Measurements from ENCODE around the gene SGMS1. TPM values are rescaled to one million over a fixed set of nuclear protein-coding genes. Genes with fewer than 3 reads are reported as not detected.

Gene SGMS1
- total RNA-seq, 5 donors from 2014 or later (not counting 1 experiment from before 2014, with no cell fraction given) = 28.4 to 39.7 (median 32.6) TPM

DNA sequence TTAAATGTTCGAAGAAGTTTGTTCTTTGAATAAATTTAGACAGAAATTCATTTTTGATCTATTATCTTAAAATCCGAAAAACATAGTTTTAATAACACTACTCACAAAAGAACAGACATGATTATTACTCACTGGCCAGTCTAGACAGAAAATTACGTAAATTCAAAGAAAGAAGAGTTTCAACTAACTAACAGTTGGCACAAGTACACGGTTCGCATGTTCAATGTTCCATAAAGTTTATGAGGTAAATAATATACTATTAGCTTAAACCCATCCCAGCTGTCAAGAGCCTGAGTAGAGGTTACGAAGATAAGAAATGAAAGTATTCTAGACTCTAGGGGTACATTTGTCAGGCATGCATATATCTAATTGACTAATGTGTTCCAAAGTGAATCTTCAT, 220.7 kb downstream of the SGMS1 start:
- POLR2A ChIA-PET = no interaction called here
- WGBS (ENCODE audit: insufficient coverage) = no CpG with 5 or more reads among the region's 6 CpGs
- no peak overlapping the region for H3K4me3 ChIP-seq (ENCODE audit: control insufficient read depth in 1 of 2, extremely low read depth in 1 of 2, low read length in 1 of 2)
- H3K27ac Mint-ChIP-seq = no peak overlapping the region
- H3K4me3 Mint-ChIP-seq = no peak overlapping the region
- H3K36me3 ChIP-seq (ENCODE audit: control insufficient read depth in 2 of 2, extremely low read depth in 1 of 2, insufficient read depth in 1 of 2, low read length in 1 of 2) = peaks cover 0 to 2% of the 10 kb centered on the region in 2 donors
- no peaks in the 10 kb centered on the region for H3K27me3 Mint-ChIP-seq
- ATAC-seq (replicated peaks in 1 of 4) (no peak), DNase-seq (no peak)
- peaks cover 47% of the 10 kb centered on the region for H3K36me3 Mint-ChIP-seq
- H3K4me1 Mint-ChIP-seq = peaks cover 27 to 36% (median 27%) of the 10 kb centered on the region in 3 donors
- no peak overlapping the region for H3K27ac ChIP-seq (ENCODE audit: low read length)
- no peaks in the 10 kb centered on the region for H3K27me3 ChIP-seq (replicated peaks in 1 of 2; ENCODE audit: control insufficient read depth in 2 of 2, extremely low read depth in 1 of 2, insufficient read depth in 2 of 2, low read length in 1 of 2)
- H3K4me1 ChIP-seq (ENCODE audit: control insufficient read depth in 1 of 2, extremely low read depth in 1 of 2, insufficient read depth in 2 of 2, low read length in 2 of 2) = no peaks in the 10 kb centered on the region
- CTCF ChIA-PET = no interaction called here
- peaks cover 3 to 8% (median 7%) of the 10 kb centered on the region in 3 donors for H3K9me3 Mint-ChIP-seq
- H3K9me3 ChIP-seq = no peaks in the 10 kb centered on the region

DNA sequence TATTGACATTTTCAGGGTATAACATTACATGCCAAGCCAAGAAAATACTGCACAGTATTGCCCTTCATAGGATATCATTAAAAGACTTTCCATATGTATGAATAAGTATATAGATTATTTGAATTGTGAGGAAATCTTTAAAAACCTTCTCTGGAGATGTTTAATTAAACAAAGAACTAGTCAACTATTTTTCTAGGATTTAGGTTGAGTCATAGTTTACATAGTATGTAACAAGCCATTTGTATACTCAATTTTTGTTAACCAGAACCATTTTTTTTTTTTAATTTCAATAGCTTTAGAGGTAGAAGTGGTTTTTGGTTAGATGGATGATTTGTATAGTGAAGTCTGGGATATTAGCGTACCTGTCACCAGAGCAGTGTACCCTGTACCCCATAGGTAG, 221.3 kb downstream of the SGMS1 start:
- H3K4me1 ChIP-seq (ENCODE audit: control insufficient read depth in 1 of 2, extremely low read depth in 1 of 2, insufficient read depth in 2 of 2, low read length in 2 of 2) = no peaks in the 10 kb centered on the region
- Mint-ChIP-seq H3K4me3 (no peak overlapping the region), H3K27me3 (no peaks in the 10 kb centered on the region), H3K4me1 (peaks cover 33 to 42% (median 33%) of the 10 kb centered on the region in 3 donors), H3K36me3 (peaks cover 46% of the 10 kb centered on the region), H3K9me3 (peaks cover 3 to 8% (median 6%) of the 10 kb centered on the region in 3 donors), H3K27ac (no peak overlapping the region)
- H3K27me3 ChIP-seq (replicated peaks in 1 of 2; ENCODE audit: control insufficient read depth in 2 of 2, extremely low read depth in 1 of 2, insufficient read depth in 2 of 2, low read length in 1 of 2) = no peaks in the 10 kb centered on the region
- no peak for DNase-seq
- POLR2A ChIA-PET = no interaction called here
- CTCF ChIA-PET = no interaction called here
- peaks cover 0 to 2% of the 10 kb centered on the region in 2 donors for H3K36me3 ChIP-seq (ENCODE audit: control insufficient read depth in 2 of 2, extremely low read depth in 1 of 2, insufficient read depth in 1 of 2, low read length in 1 of 2)
- ATAC-seq (replicated peaks in 1 of 4) = no peak
- H3K4me3 ChIP-seq (ENCODE audit: control insufficient read depth in 1 of 2, extremely low read depth in 1 of 2, low read length in 1 of 2) = no peak overlapping the region
- no CpG with 5 or more reads among the region's 1 CpG for WGBS (ENCODE audit: insufficient coverage)
- H3K9me3 ChIP-seq = no peaks in the 10 kb centered on the region
- no peak overlapping the region for H3K27ac ChIP-seq (ENCODE audit: low read length)

DNA sequence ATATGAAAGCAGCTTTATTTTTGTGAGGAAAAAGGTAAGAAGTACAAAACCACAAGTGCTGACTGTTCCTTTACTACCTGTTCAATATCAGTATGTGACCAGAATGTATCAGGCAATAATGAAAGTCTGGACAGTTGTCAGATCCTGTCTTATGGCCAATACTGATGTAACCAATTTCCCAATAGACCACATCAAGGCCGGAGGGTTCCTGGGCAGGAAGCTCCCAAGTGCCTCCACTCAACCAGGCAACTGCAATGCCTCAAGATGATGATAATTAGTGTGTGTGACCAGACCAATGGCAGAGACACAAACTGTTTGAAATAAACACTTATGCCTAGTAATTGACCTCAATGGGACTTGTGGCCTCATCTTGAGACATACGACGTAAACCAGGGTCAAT, 223.1 kb downstream of the SGMS1 start:
- H3K27me3 Mint-ChIP-seq = no peaks in the 10 kb centered on the region
- Histone ChIP-seq H3K27me3 (replicated peaks in 1 of 2; ENCODE audit: control insufficient read depth in 2 of 2, extremely low read depth in 1 of 2, insufficient read depth in 2 of 2, low read length in 1 of 2) (no peaks in the 10 kb centered on the region), H3K4me3 (ENCODE audit: control insufficient read depth in 1 of 2, extremely low read depth in 1 of 2, low read length in 1 of 2) (no peak overlapping the region), H3K9me3 (no peaks in the 10 kb centered on the region), H3K27ac (ENCODE audit: low read length) (no peak overlapping the region), H3K36me3 (ENCODE audit: control insufficient read depth in 2 of 2, extremely low read depth in 1 of 2, insufficient read depth in 1 of 2, low read length in 1 of 2) (peaks cover 0 to 3% of the 10 kb centered on the region in 2 donors), H3K4me1 (ENCODE audit: control insufficient read depth in 1 of 2, extremely low read depth in 1 of 2, insufficient read depth in 2 of 2, low read length in 2 of 2) (peaks cover 0 to 10% of the 10 kb centered on the region in 2 experiments)
- no peak overlapping the region for H3K4me3 Mint-ChIP-seq
- no peak for ATAC-seq (replicated peaks in 1 of 4)
- CTCF ChIA-PET = interaction anchor here in 1 of 2 donors (0.6 kb wide), 1 partner anchor 103 kb away, joined by 5 read pairs; no protein-coding TSS in a partner anchor
- no peak for DNase-seq
- POLR2A ChIA-PET = interaction anchor here in 1 of 2 donors (0.8 kb wide), 1 partner anchor 75 kb away, joined by 3 read pairs; no protein-coding TSS in a partner anchor
- WGBS (ENCODE audit: insufficient coverage) = 68% methylated on average over 2 of the region's 3 CpGs
- no peaks in the 10 kb centered on the region for H3K9me3 Mint-ChIP-seq
- H3K36me3 Mint-ChIP-seq = peaks cover 32% of the 10 kb centered on the region
- H3K4me1 Mint-ChIP-seq = peaks cover 43 to 58% (median 50%) of the 10 kb centered on the region in 3 donors
- no peak overlapping the region for H3K27ac Mint-ChIP-seq

DNA sequence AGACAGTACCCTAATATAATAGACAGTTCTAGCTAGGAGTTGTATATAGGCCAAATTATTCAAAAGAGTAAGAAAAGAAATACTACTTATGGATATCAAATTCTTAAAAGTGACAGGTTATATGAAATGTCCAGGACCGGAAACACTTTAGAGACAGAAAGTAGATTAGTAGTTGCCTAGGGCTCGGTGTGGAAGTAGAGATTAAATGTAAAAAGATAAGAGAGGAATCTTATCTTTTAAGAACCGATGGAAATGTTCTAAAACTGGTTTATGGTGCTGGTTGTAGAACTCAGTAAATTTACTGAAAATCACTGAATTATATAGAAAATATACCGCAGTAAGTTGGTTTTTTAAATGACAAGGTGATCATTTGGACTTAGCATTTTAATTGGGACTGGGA, 224.9 kb downstream of the SGMS1 start:
- no peaks in the 10 kb centered on the region for H3K27me3 Mint-ChIP-seq

DNA sequence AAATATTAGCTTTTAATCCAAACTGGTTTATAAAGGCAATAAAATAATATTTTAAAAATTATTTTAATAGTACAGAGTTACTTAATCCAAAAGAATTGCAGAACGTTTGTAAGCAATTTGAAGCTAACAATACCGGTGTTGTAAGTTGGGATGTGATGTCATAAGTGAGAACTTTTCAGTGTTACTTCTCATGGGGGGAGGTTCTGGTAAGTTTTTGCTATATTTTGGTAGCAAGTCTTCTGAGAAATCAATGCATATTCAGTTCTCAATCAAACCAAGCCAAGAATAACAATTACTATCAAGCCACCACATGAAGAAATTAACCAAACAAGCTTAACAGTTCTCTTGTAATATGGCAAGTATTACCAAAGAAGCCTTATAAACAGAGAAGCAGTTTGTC, 225.4 kb downstream of the SGMS1 start:
- H3K36me3 Mint-ChIP-seq = peaks cover 25% of the 10 kb centered on the region
- H3K27ac Mint-ChIP-seq = peak overlapping the region in 1 of 2 donors; percentile 21
- Histone ChIP-seq H3K4me1 (ENCODE audit: control insufficient read depth in 1 of 2, extremely low read depth in 1 of 2, insufficient read depth in 2 of 2, low read length in 2 of 2) (peaks cover 0 to 10% of the 10 kb centered on the region in 2 experiments), H3K36me3 (ENCODE audit: control insufficient read depth in 2 of 2, extremely low read depth in 1 of 2, insufficient read depth in 1 of 2, low read length in 1 of 2) (peaks cover 0 to 3% of the 10 kb centered on the region in 2 donors), H3K4me3 (ENCODE audit: control insufficient read depth in 1 of 2, extremely low read depth in 1 of 2, low read length in 1 of 2) (no peak overlapping the region), H3K27ac (ENCODE audit: low read length) (no peak overlapping the region), H3K9me3 (no peaks in the 10 kb centered on the region), H3K27me3 (replicated peaks in 1 of 2; ENCODE audit: control insufficient read depth in 2 of 2, extremely low read depth in 1 of 2, insufficient read depth in 2 of 2, low read length in 1 of 2) (no peaks in the 10 kb centered on the region)
- no peaks in the 10 kb centered on the region for H3K27me3 Mint-ChIP-seq
- ChIA-PET CTCF (interaction anchor here in 1 of 2 donors (0.6 kb wide), 1 partner anchor 10 kb away, joined by 3 read pairs; no protein-coding TSS in a partner anchor), POLR2A (interaction anchor here in 1 of 2 donors (1.3 kb wide), 1 partner anchor 46 kb away, joined by 4 read pairs; no protein-coding TSS in a partner anchor)
- no peak overlapping the region for H3K4me3 Mint-ChIP-seq
- WGBS (ENCODE audit: insufficient coverage) = no CpG with 5 or more reads among the region's 2 CpGs
- ATAC-seq (replicated peaks in 1 of 4) (no peak), DNase-seq (no peak)
- no peaks in the 10 kb centered on the region for H3K9me3 Mint-ChIP-seq
- peaks cover 35 to 73% (median 57%) of the 10 kb centered on the region in 3 donors for H3K4me1 Mint-ChIP-seq

More for the DNA sequence above, 224.9 kb downstream of the SGMS1 start:
- ATAC-seq (replicated peaks in 1 of 4) (no peak), DNase-seq (no peak)
- Mint-ChIP-seq H3K4me1 (peaks cover 39 to 72% (median 58%) of the 10 kb centered on the region in 3 donors), H3K27ac (no peak overlapping the region), H3K9me3 (no peaks in the 10 kb centered on the region), H3K4me3 (no peak overlapping the region), H3K36me3 (peaks cover 28% of the 10 kb centered on the region)
- Histone ChIP-seq H3K4me3 (ENCODE audit: control insufficient read depth in 1 of 2, extremely low read depth in 1 of 2, low read length in 1 of 2) (no peak overlapping the region), H3K27me3 (replicated peaks in 1 of 2; ENCODE audit: control insufficient read depth in 2 of 2, extremely low read depth in 1 of 2, insufficient read depth in 2 of 2, low read length in 1 of 2) (no peaks in the 10 kb centered on the region), H3K27ac (ENCODE audit: low read length) (no peak overlapping the region), H3K4me1 (ENCODE audit: control insufficient read depth in 1 of 2, extremely low read depth in 1 of 2, insufficient read depth in 2 of 2, low read length in 2 of 2) (peaks cover 0 to 10% of the 10 kb centered on the region in 2 experiments), H3K9me3 (no peaks in the 10 kb centered on the region), H3K36me3 (ENCODE audit: control insufficient read depth in 2 of 2, extremely low read depth in 1 of 2, insufficient read depth in 1 of 2, low read length in 1 of 2) (peaks cover 0 to 3% of the 10 kb centered on the region in 2 donors)
- CTCF ChIA-PET = interaction anchor here in 1 of 2 donors (0.6 kb wide), 1 partner anchor 10 kb away, joined by 3 read pairs; no protein-coding TSS in a partner anchor
- 83% methylated on average over 2 of the region's 4 CpGs for WGBS (ENCODE audit: insufficient coverage)
- POLR2A ChIA-PET = interaction anchor here in 1 of 2 donors (1.3 kb wide), 1 partner anchor 46 kb away, joined by 4 read pairs; no protein-coding TSS in a partner anchor

DNA sequence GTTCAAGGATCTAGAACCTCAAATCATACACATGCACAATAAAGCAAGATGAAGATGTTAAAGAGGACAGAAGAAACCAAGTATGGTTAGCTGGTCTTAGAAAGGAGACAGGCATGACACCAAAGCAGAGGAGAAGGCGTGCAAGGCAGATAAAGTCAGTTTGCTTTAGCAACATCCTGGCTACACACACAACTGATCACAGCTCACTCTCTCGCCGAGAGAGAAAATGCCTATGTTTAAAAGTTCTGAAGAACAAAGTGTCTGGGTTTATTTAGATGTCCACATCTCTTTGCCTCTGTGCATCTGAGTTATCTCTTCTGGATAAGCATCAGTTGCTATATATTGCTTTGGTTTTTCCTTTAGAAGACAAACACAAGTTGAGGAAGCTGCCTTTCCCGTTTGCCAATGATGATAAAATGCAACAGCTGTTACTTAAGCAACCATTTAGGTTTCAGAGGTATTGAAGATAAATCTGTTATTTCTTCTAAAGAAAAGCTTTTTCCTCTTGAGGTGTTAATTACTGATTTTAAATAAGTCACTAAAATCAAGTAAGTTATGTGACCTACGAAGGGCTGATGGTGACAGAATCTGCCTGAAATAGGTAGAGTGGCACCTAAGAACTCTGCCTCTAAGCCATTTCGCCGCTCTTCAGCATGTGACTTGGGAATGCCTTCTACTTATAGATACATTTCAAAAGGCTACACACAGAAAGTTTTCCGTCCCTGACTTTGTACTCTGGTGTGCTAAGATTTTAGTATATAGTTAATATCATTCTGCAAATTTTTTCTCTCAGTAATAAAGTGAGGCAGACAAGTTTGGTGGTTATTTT, 226.2 kb downstream of the SGMS1 start:
- no peaks in the 10 kb centered on the region for H3K9me3 Mint-ChIP-seq
- ChIA-PET CTCF (interaction anchor here (0.9 to 1.1 kb wide), 2 partner anchors 20 to 24 kb away, joined by 3 to 6 read pairs; no protein-coding TSS in a partner anchor), POLR2A (interaction anchor here (0.6 to 1.3 kb wide), 3 partner anchors 16 to 95 kb away, joined by 3 to 4 read pairs (median 3); no protein-coding TSS in a partner anchor)
- Histone ChIP-seq H3K4me1 (ENCODE audit: control insufficient read depth in 1 of 2, extremely low read depth in 1 of 2, insufficient read depth in 2 of 2, low read length in 2 of 2) (peaks cover 0 to 10% of the 10 kb centered on the region in 2 experiments), H3K36me3 (ENCODE audit: control insufficient read depth in 2 of 2, extremely low read depth in 1 of 2, insufficient read depth in 1 of 2, low read length in 1 of 2) (peaks cover 0 to 3% of the 10 kb centered on the region in 2 donors), H3K27ac (ENCODE audit: low read length) (no peak overlapping the region), H3K9me3 (no peaks in the 10 kb centered on the region), H3K27me3 (replicated peaks in 1 of 2; ENCODE audit: control insufficient read depth in 2 of 2, extremely low read depth in 1 of 2, insufficient read depth in 2 of 2, low read length in 1 of 2) (no peaks in the 10 kb centered on the region), H3K4me3 (ENCODE audit: control insufficient read depth in 1 of 2, extremely low read depth in 1 of 2, low read length in 1 of 2) (no peak overlapping the region)
- DNase-seq = peak in 1 of 35 experiments; percentile 25
- no CpG with 5 or more reads among the region's 8 CpGs for WGBS (ENCODE audit: insufficient coverage)
- peak in 3 of 4 experiments; percentile 27 to 53 (median 40) for ATAC-seq (replicated peaks in 1 of 4)
- peak overlapping the region in 2 of 3 donors; percentile 46 to 52 for H3K4me3 Mint-ChIP-seq
- peaks cover 19% of the 10 kb centered on the region for H3K36me3 Mint-ChIP-seq
- no peaks in the 10 kb centered on the region for H3K27me3 Mint-ChIP-seq
- peak overlapping the region in 1 of 2 donors; percentile 74 for H3K27ac Mint-ChIP-seq
- H3K4me1 Mint-ChIP-seq = peaks cover 40 to 74% (median 60%) of the 10 kb centered on the region in 3 donors
